ENCODE data around the gene ITGA11. TPM values are rescaled to one million over a fixed set of nuclear protein-coding genes. Genes with fewer than 3 reads are reported as not detected.

ITGA11 gene
- total and polyA plus RNA-seq, 2 donors (not counting 1 experiment from before 2014, with no cell fraction given): not detected

GRCh38 chr15:68444336-68444735, 12.4 kb upstream of the ITGA11 start:
- DNase-seq (no peak), ATAC-seq (ENCODE audit: low read depth) (no peak)
- ChIA-PET POLR2A (no interaction called here), CTCF (no interaction called here)
- peaks cover 54% of the 10 kb centered on the region for H3K27me3 Mint-ChIP-seq
- H3K9me3 Mint-ChIP-seq (ENCODE audit: insufficient read depth): no peaks in the 10 kb centered on the region
- TF ChIP-seq CTCF (IDR thresholded peaks at IDR 0.05): no peak
- TF ChIP-seq EZH2 (IDR thresholded peaks at IDR 0.05; ENCODE audit: borderline replicate concordance, insufficient read depth, low read depth, low read length, poor library complexity, severe bottlenecking): no peak
- Histone ChIP-seq H3K9me3 (ENCODE audit: control extremely low read depth in 1 of 3, control insufficient read depth in 2 of 3, insufficient read depth in 1 of 3, low read length in 2 of 3) (no peaks in the 10 kb centered on the region), H3K9ac (ENCODE audit: low read length) (no peak overlapping the region), H3K27ac (ENCODE audit: low read length in 2 of 2) (no peak overlapping the region), H3K79me2 (ENCODE audit: control insufficient read depth, insufficient read depth, low read length) (no peaks in the 10 kb centered on the region), H2AFZ (ENCODE audit: insufficient read depth, low read depth, low read length, poor library complexity, severe bottlenecking) (no peak overlapping the region), H3K4me1 (ENCODE audit: control insufficient read depth in 2 of 2, insufficient read depth in 2 of 2, low read length in 2 of 2) (no peaks in the 10 kb centered on the region), H4K20me1 (ENCODE audit: control insufficient read depth, insufficient read depth, low read length, poor library complexity, severe bottlenecking) (no peaks in the 10 kb centered on the region), H3K4me2 (replicated peaks; ENCODE audit: low read depth, low read length, poor library complexity, severe bottlenecking) (no peak overlapping the region), H3K36me3 (replicated peaks in 1 of 2; ENCODE audit: control extremely low read depth in 1 of 2, control insufficient read depth in 1 of 2, extremely low read depth in 1 of 2, insufficient read depth in 2 of 2, low read length in 1 of 2) (no peaks in the 10 kb centered on the region), H3K4me3 (ENCODE audit: control extremely low read depth in 1 of 5, extremely low read depth in 1 of 5, insufficient read depth in 1 of 5, low read depth in 2 of 5, low read length in 4 of 5) (no peak overlapping the region), H3K27me3 (replicated peaks in 1 of 4; ENCODE audit: control extremely low read depth in 1 of 4, control insufficient read depth in 3 of 4, insufficient read depth in 4 of 4, low read length in 3 of 4) (peaks cover 0 to 17% (median 8%) of the 10 kb centered on the region in 4 experiments)
- intact Hi-C loops (cut with micrococcal nuclease): no loop called here
- no peak overlapping the region for H3K4me3 Mint-ChIP-seq
- no peaks in the 10 kb centered on the region for H3K4me1 Mint-ChIP-seq
- no peak overlapping the region for H3K27ac Mint-ChIP-seq

GRCh38 chr15:68442903-68443302, 10.9 kb upstream of the ITGA11 start:
- ATAC-seq (ENCODE audit: low read depth): no peak
- no peak overlapping the region for H3K27ac Mint-ChIP-seq
- CTCF ChIA-PET: interaction anchor here (1.0 kb wide), 1 partner anchor 107 kb away, joined by 3 read pairs; no protein-coding TSS in a partner anchor
- H2AFZ ChIP-seq (ENCODE audit: insufficient read depth, low read depth, low read length, poor library complexity, severe bottlenecking): no peak overlapping the region
- no peak overlapping the region for H3K27ac ChIP-seq (ENCODE audit: low read length in 2 of 2)
- peaks cover 0 to 13% (median 6%) of the 10 kb centered on the region in 4 experiments for H3K27me3 ChIP-seq (replicated peaks in 1 of 4; ENCODE audit: control extremely low read depth in 1 of 4, control insufficient read depth in 3 of 4, insufficient read depth in 4 of 4, low read length in 3 of 4)
- H3K4me3 ChIP-seq (ENCODE audit: control extremely low read depth in 1 of 5, extremely low read depth in 1 of 5, insufficient read depth in 1 of 5, low read depth in 2 of 5, low read length in 4 of 5): no peak overlapping the region
- H3K9ac ChIP-seq (ENCODE audit: low read length): no peak overlapping the region
- H3K4me1 ChIP-seq (ENCODE audit: control insufficient read depth in 2 of 2, insufficient read depth in 2 of 2, low read length in 2 of 2): no peaks in the 10 kb centered on the region
- H3K9me3 Mint-ChIP-seq (ENCODE audit: insufficient read depth): no peaks in the 10 kb centered on the region
- intact Hi-C loops (cut with micrococcal nuclease): no loop called here
- no peaks in the 10 kb centered on the region for H3K4me1 Mint-ChIP-seq
- DNase-seq: no peak
- peaks cover 60% of the 10 kb centered on the region for H3K27me3 Mint-ChIP-seq
- H3K79me2 ChIP-seq (ENCODE audit: control insufficient read depth, insufficient read depth, low read length): no peaks in the 10 kb centered on the region
- POLR2A ChIA-PET: no interaction called here
- no peak overlapping the region for H3K4me2 ChIP-seq (replicated peaks; ENCODE audit: low read depth, low read length, poor library complexity, severe bottlenecking)
- no peak for TF ChIP-seq CTCF (IDR thresholded peaks at IDR 0.05)
- TF ChIP-seq EZH2 (IDR thresholded peaks at IDR 0.05; ENCODE audit: borderline replicate concordance, insufficient read depth, low read depth, low read length, poor library complexity, severe bottlenecking): no peak
- WGBS (ENCODE audit: insufficient coverage): no CpG with 5 or more reads among the region's 2 CpGs
- H4K20me1 ChIP-seq (ENCODE audit: control insufficient read depth, insufficient read depth, low read length, poor library complexity, severe bottlenecking): no peaks in the 10 kb centered on the region
- no peaks in the 10 kb centered on the region for H3K9me3 ChIP-seq (ENCODE audit: control extremely low read depth in 1 of 3, control insufficient read depth in 2 of 3, insufficient read depth in 1 of 3, low read length in 2 of 3)
- no peak overlapping the region for H3K4me3 Mint-ChIP-seq
- no peaks in the 10 kb centered on the region for H3K36me3 ChIP-seq (replicated peaks in 1 of 2; ENCODE audit: control extremely low read depth in 1 of 2, control insufficient read depth in 1 of 2, extremely low read depth in 1 of 2, insufficient read depth in 2 of 2, low read length in 1 of 2)
